PC-3 (cell line): Measurements from ENCODE around the gene FAM171A1. TPM values are rescaled to one million over a fixed set of nuclear protein-coding genes. Genes with fewer than 3 reads are reported as not detected.
"Not testable (repeated sequence)": the region's sequence is repeated elsewhere in the genome, so short reads cannot be mapped to it uniquely, and the experiment has no call there.

Experiments
- ATAC-seq: fragments of 200-7000 bp; cut with Tn5 transposase; 2 replicates; pipeline ENCODE4 v1.9.1; 2020; ENCODE audit warnings: mild to moderate bottlenecking, moderate library complexity
- BruUV-seq: library from RNA; stranded (reverse); fragments of 400-500 nt; replicated peaks from 2 replicates; lab custom pipeline; 2021; lab: Mats Ljungman, UMichigan
- CTCF ChIA-PET: fragments of 300-600 bp; sonication (Branson Sonifier 250); formaldehyde crosslinking; loops from one replicate; lab custom pipeline; 2022; ENCODE audit warnings: antibody characterized with exemption; lab: Charles Lee
- POLR2A ChIA-PET: fragments of 300-600 bp; sonication (Branson Sonifier 250); formaldehyde crosslinking; loops from one replicate; lab custom pipeline; 2022; ENCODE audit warnings: antibody characterized with exemption; ENCODE audit not compliant: unreplicated experiment; lab: Charles Lee
- DNase-seq: peaks from one replicate; pipeline ENCODE4 v3.0.0-alpha.2; 2015
- H2AFZ ChIP-seq: fragments of 300-600 bp; sonication (generic); 2 replicates; pipeline ENCODE4 v1.6.0; 2016; ENCODE audit warnings: antibody characterized with exemption, low read length
- H3F3A ChIP-seq: fragments of 300-600 bp; sonication (generic); one replicate; pipeline ENCODE4 v1.6.0; 2017; ENCODE audit warnings: antibody characterized with exemption, low read length, control low read depth, mild to moderate bottlenecking; ENCODE audit not compliant: unreplicated experiment
- H3K27ac ChIP-seq: fragments of 300-600 bp; sonication (generic); 2 replicates; pipeline ENCODE4 v1.5.1; 2016; ENCODE audit warnings: mild to moderate bottlenecking, low read length
- H3K27me3 ChIP-seq: fragments of 300-600 bp; sonication (generic); 2 replicates; pipeline ENCODE4 v1.6.1; 2016; ENCODE audit warnings: low read length, mixed read lengths
- H3K36me3 ChIP-seq: fragments of 300-600 bp; sonication (generic); 2 replicates; pipeline ENCODE4 v1.6.1; 2016; ENCODE audit warnings: low read depth, mixed run types, low read length, mixed read lengths
- H3K4me1 ChIP-seq: fragments of 300-600 bp; sonication (generic); 2 replicates; pipeline ENCODE4 v1.5.1; 2016; ENCODE audit warnings: low read length; ENCODE audit not compliant: insufficient read depth
- H3K4me2 ChIP-seq: fragments of 300-600 bp; sonication (generic); 2 replicates; pipeline ENCODE4 v1.6.0; 2016; ENCODE audit warnings: low read length
- H3K4me3 ChIP-seq: fragments of 300-600 bp; sonication (generic); 2 replicates; pipeline ENCODE4 v1.5.1; 2016; ENCODE audit warnings: mild to moderate bottlenecking, low read length, mixed read lengths
- H3K79me2 ChIP-seq: fragments of 300-600 bp; sonication (generic); 2 replicates; pipeline ENCODE4 v1.6.1; 2017; ENCODE audit warnings: low read length, mixed read lengths
- H3K9ac ChIP-seq: fragments of 300-600 bp; sonication (generic); 2 replicates; pipeline ENCODE4 v1.6.0; 2016; ENCODE audit warnings: mild to moderate bottlenecking, low read length
- H3K9me2 ChIP-seq: fragments of 300-600 bp; sonication (generic); replicated peaks from 2 replicates; pipeline ENCODE4 v1.6.1; 2016; ENCODE audit warnings: mixed run types, low read length, mixed read lengths
- H3K9me3 ChIP-seq: fragments of 300-600 bp; sonication (generic); 2 replicates; pipeline ENCODE4 v1.6.1; 2016; ENCODE audit warnings: low read length, mixed read lengths
- H4K20me1 ChIP-seq: fragments of 300-600 bp; sonication (generic); 2 replicates; pipeline ENCODE4 v1.6.1; 2016; ENCODE audit warnings: low read length, mixed read lengths
- EZH2 ChIP-seq: fragments of 300-600 bp; sonication (generic); IDR thresholded peaks from one replicate; pipeline ENCODE4 v1.6.1; 2017; ENCODE audit warnings: antibody characterized with exemption, mild to moderate bottlenecking, low read length; ENCODE audit not compliant: unreplicated experiment
- EZH2phosphoT487 ChIP-seq: fragments of 300-600 bp; sonication (generic); IDR thresholded peaks from 2 replicates; pipeline ENCODE4 v1.6.1; 2018; ENCODE audit warnings: mild to moderate bottlenecking, antibody characterized with exemption, low read length, borderline replicate concordance
- intact Hi-C: fragments of 100-400 bp; cut with micrococcal nuclease; formaldehyde crosslinking; loops from 2 replicates; pipeline ENCODE4 v1.9.0; 2023
- total RNA-seq: library from RNA; depleted of rRNA; stranded (reverse); fragments of >200 nt; gene quantifications from 2 replicates; pipeline ENCODE4 v1.2.3, GENCODE V29; 2014
- TF ChIP-seq, protein P1 (sequence below): fragments of 300-600 bp; sonication (generic); conservative IDR thresholded peaks from 2 replicates; pipeline ENCODE4 v1.5.1; 2017; ENCODE audit warnings: antibody characterized with exemption, low read depth, mild to moderate bottlenecking, low read length

Gene FAM171A1
- total RNA-seq, 1 experiment from 2014 or later, result 10.4 TPM

DNA sequence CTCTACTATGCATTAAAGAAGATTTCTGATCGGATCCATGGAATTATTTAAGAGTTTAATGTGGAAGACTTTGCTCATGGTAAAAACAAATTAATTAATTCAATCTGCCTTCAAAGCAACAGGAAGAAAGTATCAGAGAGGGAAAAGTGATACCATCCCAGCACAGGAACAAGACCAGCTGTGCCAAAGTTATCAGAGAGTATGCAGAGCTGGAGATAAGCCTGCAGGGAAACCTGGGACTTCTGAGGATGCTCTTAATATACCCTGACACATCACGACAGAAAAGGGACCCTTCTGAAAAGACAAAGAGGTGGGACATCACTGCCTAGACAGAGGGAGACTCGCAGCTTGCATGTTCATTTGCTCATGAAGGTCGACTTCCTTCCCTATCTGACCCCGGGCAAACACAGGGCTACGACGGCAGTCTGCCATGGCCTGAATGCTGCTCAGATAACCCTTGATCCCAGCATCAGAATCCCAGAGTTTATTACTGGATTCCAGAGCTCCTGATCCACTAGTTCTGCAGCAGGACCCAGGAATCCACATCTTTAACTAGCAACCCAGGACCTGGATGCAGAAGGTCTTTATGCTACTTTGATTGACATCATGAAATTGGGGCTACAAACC lies 29.5 kb downstream of the FAM171A1 start:
- H4K20me1 ChIP-seq, result no peaks in the 10 kb centered on the region
- no peaks in the 10 kb centered on the region for H3K36me3 ChIP-seq
- POLR2A ChIA-PET, result no interaction called here
- CTCF ChIA-PET, result no interaction called here
- no peak overlapping the region for H3K4me3 ChIP-seq
- no peak overlapping the region for H3K4me2 ChIP-seq
- TF ChIP-seq EZH2phosphoT487, result no peak
- TF ChIP-seq EZH2, result no peak
- H2AFZ ChIP-seq, result no peak overlapping the region
- DNase-seq, result no peak
- no peaks in the 10 kb centered on the region for H3K27me3 ChIP-seq
- no peak overlapping the region for H3K9ac ChIP-seq
- no TSS peak for BruUV-seq
- H3F3A ChIP-seq, result no peaks in the 10 kb centered on the region
- no peak overlapping the region for H3K27ac ChIP-seq
- intact Hi-C loops, result no loop called here
- no peaks in the 10 kb centered on the region for H3K79me2 ChIP-seq
- H3K4me1 ChIP-seq, result peaks cover 12% of the 10 kb centered on the region
- H3K9me3 ChIP-seq, result no peaks in the 10 kb centered on the region
- no peaks in the 10 kb centered on the region for H3K9me2 ChIP-seq
- ATAC-seq, result no peak

DNA sequence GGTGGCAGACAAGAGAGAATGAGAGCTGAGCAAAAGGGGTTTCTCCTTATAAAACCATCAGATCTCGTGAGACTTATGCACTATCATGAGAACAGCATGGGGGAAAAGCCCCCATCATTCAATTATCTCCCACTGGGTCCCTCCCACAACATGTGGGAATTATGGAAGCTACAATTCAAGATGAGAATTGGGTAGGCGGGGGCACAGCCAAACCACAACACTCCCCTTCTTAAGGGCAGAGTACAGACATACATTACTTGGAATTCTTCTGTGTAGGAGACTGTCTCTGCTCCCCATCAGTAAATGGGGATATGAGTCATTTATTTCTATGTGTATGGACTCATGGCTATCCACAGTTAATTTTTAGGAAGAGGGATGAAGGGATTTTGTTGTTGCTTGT lies 31.2 kb downstream of the FAM171A1 start:
- BruUV-seq, result no TSS peak
- Histone ChIP-seq H3K9ac (no peak overlapping the region), H3F3A (no peaks in the 10 kb centered on the region), H3K27ac (no peak overlapping the region), H3K4me1 (peaks cover 7% of the 10 kb centered on the region), H3K27me3 (no peaks in the 10 kb centered on the region), H2AFZ (no peak overlapping the region), H3K79me2 (no peaks in the 10 kb centered on the region), H4K20me1 (no peaks in the 10 kb centered on the region), H3K4me3 (no peak overlapping the region), H3K36me3 (no peaks in the 10 kb centered on the region), H3K9me2 (no peaks in the 10 kb centered on the region), H3K4me2 (no peak overlapping the region), H3K9me3 (no peaks in the 10 kb centered on the region)
- POLR2A ChIA-PET, result no interaction called here
- DNase-seq, result no peak
- intact Hi-C loops, result no loop called here
- TF ChIP-seq, protein P1, sequence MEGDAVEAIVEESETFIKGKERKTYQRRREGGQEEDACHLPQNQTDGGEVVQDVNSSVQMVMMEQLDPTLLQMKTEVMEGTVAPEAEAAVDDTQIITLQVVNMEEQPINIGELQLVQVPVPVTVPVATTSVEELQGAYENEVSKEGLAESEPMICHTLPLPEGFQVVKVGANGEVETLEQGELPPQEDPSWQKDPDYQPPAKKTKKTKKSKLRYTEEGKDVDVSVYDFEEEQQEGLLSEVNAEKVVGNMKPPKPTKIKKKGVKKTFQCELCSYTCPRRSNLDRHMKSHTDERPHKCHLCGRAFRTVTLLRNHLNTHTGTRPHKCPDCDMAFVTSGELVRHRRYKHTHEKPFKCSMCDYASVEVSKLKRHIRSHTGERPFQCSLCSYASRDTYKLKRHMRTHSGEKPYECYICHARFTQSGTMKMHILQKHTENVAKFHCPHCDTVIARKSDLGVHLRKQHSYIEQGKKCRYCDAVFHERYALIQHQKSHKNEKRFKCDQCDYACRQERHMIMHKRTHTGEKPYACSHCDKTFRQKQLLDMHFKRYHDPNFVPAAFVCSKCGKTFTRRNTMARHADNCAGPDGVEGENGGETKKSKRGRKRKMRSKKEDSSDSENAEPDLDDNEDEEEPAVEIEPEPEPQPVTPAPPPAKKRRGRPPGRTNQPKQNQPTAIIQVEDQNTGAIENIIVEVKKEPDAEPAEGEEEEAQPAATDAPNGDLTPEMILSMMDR, result no peak
- no peak for TF ChIP-seq EZH2phosphoT487
- TF ChIP-seq EZH2, result no peak
- CTCF ChIA-PET, result no interaction called here
- no peak for ATAC-seq

DNA sequence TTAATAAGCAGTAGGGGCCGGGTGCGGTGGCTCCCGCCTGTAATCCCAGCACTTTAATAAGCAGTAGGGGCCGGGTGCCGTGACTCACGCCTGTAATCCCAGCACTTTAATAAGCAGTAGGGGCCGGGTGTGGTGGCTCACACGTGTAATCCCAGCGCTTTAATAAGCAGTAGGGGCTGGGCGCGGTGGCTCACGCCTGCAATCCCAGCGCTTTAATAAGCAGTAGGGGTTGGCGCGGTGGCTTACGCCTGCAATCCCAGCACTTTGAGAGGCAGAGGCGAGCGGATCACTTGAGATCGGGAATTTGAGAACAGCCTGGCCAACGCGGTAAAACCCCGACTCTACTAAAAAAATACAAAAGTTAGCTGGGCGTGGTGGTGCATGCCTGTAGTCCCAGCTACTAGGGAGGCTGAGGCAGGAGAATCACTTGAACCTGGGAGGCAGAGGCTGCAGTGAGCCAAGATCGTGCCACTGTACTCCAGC lies 33.6 kb downstream of the FAM171A1 start:
- H3K4me3 ChIP-seq, BruUV-seq, ATAC-seq, H3K9me3 ChIP-seq, intact Hi-C loops, H3K79me2 ChIP-seq, H3K4me1 ChIP-seq, H3K9ac ChIP-seq, H3K27ac ChIP-seq, H3K9me2 ChIP-seq, H4K20me1 ChIP-seq, H3K36me3 ChIP-seq, H3K27me3 ChIP-seq, DNase-seq, H3K4me2 ChIP-seq, H3F3A ChIP-seq, H2AFZ ChIP-seq, CTCF ChIA-PET, POLR2A ChIA-PET: not testable (repeated sequence)

DNA sequence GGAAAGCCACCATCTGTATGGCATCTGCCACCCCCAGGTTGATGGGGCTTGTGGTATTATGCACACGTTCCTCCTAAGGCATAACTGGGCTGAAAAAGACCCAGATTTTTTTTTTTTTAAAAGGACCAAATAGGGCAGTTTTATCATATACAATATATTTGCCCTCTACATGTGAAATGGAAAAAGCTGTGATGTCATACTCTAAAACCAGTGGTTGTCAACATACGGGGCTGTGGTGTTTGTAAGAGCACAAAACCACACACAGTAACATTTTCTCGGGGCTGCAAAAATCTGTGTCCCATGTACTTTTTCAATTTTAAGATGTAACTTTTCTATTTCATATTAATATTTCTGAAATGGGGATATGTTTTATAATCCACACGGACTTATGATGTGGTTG lies 34.9 kb downstream of the FAM171A1 start:
- ATAC-seq, result no peak
- H3K27me3 ChIP-seq, result no peaks in the 10 kb centered on the region
- H3K36me3 ChIP-seq, result no peaks in the 10 kb centered on the region
- H3K4me2 ChIP-seq, result no peak overlapping the region
- no peak for TF ChIP-seq EZH2
- TF ChIP-seq, protein P1, result no peak
- TF ChIP-seq EZH2phosphoT487, result no peak
- H3K9me2 ChIP-seq, result no peaks in the 10 kb centered on the region
- DNase-seq, result no peak
- no peaks in the 10 kb centered on the region for H3K4me1 ChIP-seq
- CTCF ChIA-PET, result no interaction called here
- no peak overlapping the region for H3K9ac ChIP-seq
- H3K9me3 ChIP-seq, result no peaks in the 10 kb centered on the region
- H3K4me3 ChIP-seq, result no peak overlapping the region
- no TSS peak for BruUV-seq
- intact Hi-C loops, result no loop called here
- H3K79me2 ChIP-seq, result no peaks in the 10 kb centered on the region
- no peaks in the 10 kb centered on the region for H3F3A ChIP-seq
- POLR2A ChIA-PET, result no interaction called here
- H2AFZ ChIP-seq, result no peak overlapping the region
- H3K27ac ChIP-seq, result no peak overlapping the region
- H4K20me1 ChIP-seq, result no peaks in the 10 kb centered on the region
